ENCODE results near the gene HOXB8.

The HOXB8 gene

GRCh38 chr17:48601207-48601538 lies 13.9 kb downstream of the HOXB8 start:
- no peak for TF ChIP-seq ZFP3 (CRISPR knock-in tag; IDR thresholded peaks at IDR 0.05)
- TF ChIP-seq RARB (CRISPR knock-in tag; IDR thresholded peaks at IDR 0.05), result no peak
- no peak for TF ChIP-seq TCF4 (CRISPR knock-in tag; IDR thresholded peaks at IDR 0.05; ENCODE audit: borderline replicate concordance)
- no peak for TF ChIP-seq ZFP30 (CRISPR knock-in tag; IDR thresholded peaks at IDR 0.05)
- no peak for TF ChIP-seq SNAI2 (CRISPR knock-in tag; IDR thresholded peaks at IDR 0.05)
- no peak for TF ChIP-seq ZNF70 (CRISPR knock-in tag; IDR thresholded peaks at IDR 0.05)
- TF ChIP-seq, protein P1, sequence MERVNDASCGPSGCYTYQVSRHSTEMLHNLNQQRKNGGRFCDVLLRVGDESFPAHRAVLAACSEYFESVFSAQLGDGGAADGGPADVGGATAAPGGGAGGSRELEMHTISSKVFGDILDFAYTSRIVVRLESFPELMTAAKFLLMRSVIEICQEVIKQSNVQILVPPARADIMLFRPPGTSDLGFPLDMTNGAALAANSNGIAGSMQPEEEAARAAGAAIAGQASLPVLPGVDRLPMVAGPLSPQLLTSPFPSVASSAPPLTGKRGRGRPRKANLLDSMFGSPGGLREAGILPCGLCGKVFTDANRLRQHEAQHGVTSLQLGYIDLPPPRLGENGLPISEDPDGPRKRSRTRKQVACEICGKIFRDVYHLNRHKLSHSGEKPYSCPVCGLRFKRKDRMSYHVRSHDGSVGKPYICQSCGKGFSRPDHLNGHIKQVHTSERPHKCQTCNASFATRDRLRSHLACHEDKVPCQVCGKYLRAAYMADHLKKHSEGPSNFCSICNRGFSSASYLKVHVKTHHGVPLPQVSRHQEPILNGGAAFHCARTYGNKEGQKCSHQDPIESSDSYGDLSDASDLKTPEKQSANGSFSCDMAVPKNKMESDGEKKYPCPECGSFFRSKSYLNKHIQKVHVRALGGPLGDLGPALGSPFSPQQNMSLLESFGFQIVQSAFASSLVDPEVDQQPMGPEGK (CRISPR knock-in tag; IDR thresholded peaks at IDR 0.05; ENCODE audit: borderline replicate concordance), result no peak
- TF ChIP-seq OSR1 (CRISPR knock-in tag; IDR thresholded peaks at IDR 0.05), result no peak
- no peak for TF ChIP-seq ARNTL (CRISPR knock-in tag; IDR thresholded peaks at IDR 0.05; ENCODE audit: borderline replicate concordance, low read depth)
- no peak for TF ChIP-seq POU6F1 (CRISPR knock-in tag; IDR thresholded peaks at IDR 0.05; ENCODE audit: borderline replicate concordance, low read depth)
- no peak for TF ChIP-seq CSDC2 (CRISPR knock-in tag; IDR thresholded peaks at IDR 0.05)
- no peak for TF ChIP-seq GLIS3 (CRISPR knock-in tag; IDR thresholded peaks at IDR 0.05)

DNA sequence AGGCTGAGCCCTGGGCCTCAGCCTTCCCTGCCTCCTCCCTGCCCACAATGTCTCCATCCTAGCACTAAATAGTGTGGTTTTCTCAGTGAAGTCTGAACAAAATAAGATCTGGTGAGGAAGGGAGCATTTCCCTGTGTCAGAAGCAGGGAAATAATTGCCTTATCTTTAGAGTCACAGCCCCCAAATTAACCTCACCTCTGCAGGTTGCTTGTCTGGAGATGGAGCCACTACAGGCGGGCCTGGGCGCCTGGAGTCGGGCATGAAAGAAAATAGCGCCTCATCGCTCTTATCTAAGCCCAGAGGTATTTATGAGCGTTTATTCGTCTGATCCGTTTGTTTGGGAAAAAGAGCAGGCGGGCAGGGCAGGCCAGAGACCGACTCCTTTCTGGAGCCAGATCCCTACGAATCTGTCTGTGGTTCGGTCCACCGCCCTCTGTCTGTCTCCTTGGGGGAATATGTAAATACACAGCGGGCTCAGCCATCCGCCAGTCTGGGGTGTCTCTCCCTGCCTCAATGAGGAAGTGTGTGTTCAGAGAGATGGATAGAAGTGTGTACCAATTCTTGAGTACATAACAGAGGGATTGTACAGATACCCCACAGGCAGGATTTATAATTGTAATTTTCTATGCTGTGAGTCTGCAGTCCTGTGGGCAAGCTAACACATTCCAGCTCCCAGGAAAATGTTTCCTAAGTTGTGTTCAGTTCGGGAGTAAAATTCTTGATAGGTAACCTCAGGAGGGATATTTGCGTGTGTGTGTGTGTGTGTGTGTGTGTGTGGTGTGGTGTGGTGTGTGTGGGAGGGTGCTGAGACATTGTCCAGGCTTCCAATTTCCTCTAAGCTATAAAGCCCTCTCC lies 14.6 kb downstream of the HOXB8 start:
- ATAC-seq, result no peak
- TF ChIP-seq ESRRG (CRISPR knock-in tag; IDR thresholded peaks at IDR 0.05), result no peak
- TF ChIP-seq ZFP30 (CRISPR knock-in tag; IDR thresholded peaks at IDR 0.05), result no peak
- no peak for TF ChIP-seq BACH2 (CRISPR knock-in tag; IDR thresholded peaks at IDR 0.05; ENCODE audit: borderline replicate concordance)
- no peak for TF ChIP-seq PPARA (CRISPR knock-in tag; IDR thresholded peaks at IDR 0.05; ENCODE audit: borderline replicate concordance)
- TF ChIP-seq OSR1 (CRISPR knock-in tag; IDR thresholded peaks at IDR 0.05), result no peak
- TF ChIP-seq, protein P2, sequence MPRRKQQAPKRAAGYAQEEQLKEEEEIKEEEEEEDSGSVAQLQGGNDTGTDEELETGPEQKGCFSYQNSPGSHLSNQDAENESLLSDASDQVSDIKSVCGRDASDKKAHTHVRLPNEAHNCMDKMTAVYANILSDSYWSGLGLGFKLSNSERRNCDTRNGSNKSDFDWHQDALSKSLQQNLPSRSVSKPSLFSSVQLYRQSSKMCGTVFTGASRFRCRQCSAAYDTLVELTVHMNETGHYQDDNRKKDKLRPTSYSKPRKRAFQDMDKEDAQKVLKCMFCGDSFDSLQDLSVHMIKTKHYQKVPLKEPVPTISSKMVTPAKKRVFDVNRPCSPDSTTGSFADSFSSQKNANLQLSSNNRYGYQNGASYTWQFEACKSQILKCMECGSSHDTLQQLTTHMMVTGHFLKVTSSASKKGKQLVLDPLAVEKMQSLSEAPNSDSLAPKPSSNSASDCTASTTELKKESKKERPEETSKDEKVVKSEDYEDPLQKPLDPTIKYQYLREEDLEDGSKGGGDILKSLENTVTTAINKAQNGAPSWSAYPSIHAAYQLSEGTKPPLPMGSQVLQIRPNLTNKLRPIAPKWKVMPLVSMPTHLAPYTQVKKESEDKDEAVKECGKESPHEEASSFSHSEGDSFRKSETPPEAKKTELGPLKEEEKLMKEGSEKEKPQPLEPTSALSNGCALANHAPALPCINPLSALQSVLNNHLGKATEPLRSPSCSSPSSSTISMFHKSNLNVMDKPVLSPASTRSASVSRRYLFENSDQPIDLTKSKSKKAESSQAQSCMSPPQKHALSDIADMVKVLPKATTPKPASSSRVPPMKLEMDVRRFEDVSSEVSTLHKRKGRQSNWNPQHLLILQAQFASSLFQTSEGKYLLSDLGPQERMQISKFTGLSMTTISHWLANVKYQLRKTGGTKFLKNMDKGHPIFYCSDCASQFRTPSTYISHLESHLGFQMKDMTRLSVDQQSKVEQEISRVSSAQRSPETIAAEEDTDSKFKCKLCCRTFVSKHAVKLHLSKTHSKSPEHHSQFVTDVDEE (CRISPR knock-in tag; IDR thresholded peaks at IDR 0.05), result no peak
- TF ChIP-seq, protein P1 (CRISPR knock-in tag; IDR thresholded peaks at IDR 0.05; ENCODE audit: borderline replicate concordance), result no peak
- TF ChIP-seq CREB5 (CRISPR knock-in tag; IDR thresholded peaks at IDR 0.05; ENCODE audit: low read depth), result no peak
- TF ChIP-seq ZNF565 (CRISPR knock-in tag; conservative IDR thresholded peaks at IDR 0.05; ENCODE audit: low read depth), result no peak
- no peak for TF ChIP-seq GLIS3 (CRISPR knock-in tag; IDR thresholded peaks at IDR 0.05)
- TF ChIP-seq ZNF70 (CRISPR knock-in tag; IDR thresholded peaks at IDR 0.05), result no peak
- TF ChIP-seq ISL1 (CRISPR knock-in tag; IDR thresholded peaks at IDR 0.05), result no peak
- no peak for TF ChIP-seq RARB (CRISPR knock-in tag; IDR thresholded peaks at IDR 0.05)

More at GRCh38 chr17:48601207-48601538, 13.9 kb downstream of the HOXB8 start:
- ATAC-seq, result no peak

- no peak for ATAC-seq
- TF ChIP-seq ESRRG (CRISPR knock-in tag; IDR thresholded peaks at IDR 0.05) (no peak), SNAI2 (CRISPR knock-in tag; IDR thresholded peaks at IDR 0.05) (no peak), ISL1 (CRISPR knock-in tag; IDR thresholded peaks at IDR 0.05) (no peak), ZFP3 (CRISPR knock-in tag; IDR thresholded peaks at IDR 0.05) (no peak), PPARA (CRISPR knock-in tag; IDR thresholded peaks at IDR 0.05; ENCODE audit: borderline replicate concordance) (no peak), TCF4 (CRISPR knock-in tag; IDR thresholded peaks at IDR 0.05; ENCODE audit: borderline replicate concordance) (no peak), ARNTL (CRISPR knock-in tag; IDR thresholded peaks at IDR 0.05; ENCODE audit: borderline replicate concordance, low read depth) (no peak), BACH2 (CRISPR knock-in tag; IDR thresholded peaks at IDR 0.05; ENCODE audit: borderline replicate concordance) (no peak), RARB (CRISPR knock-in tag; IDR thresholded peaks at IDR 0.05) (no peak), CREB5 (CRISPR knock-in tag; IDR thresholded peaks at IDR 0.05; ENCODE audit: low read depth) (no peak)
- TF ChIP-seq, protein P2 (CRISPR knock-in tag; IDR thresholded peaks at IDR 0.05), result no peak
These were observed 15.7 kb downstream of the HOXB8 start for GRCh38 chr17:48599354-48599753.

Data from SK-N-SH treated with all-trans-retinoic acid at 6 μM for 48 hours (cell line).